Activated CD4-positive, CD25-positive, alpha-beta regulatory T cell treated with anti-CD3 and anti-CD28 coated beads, Interleukin-2, amount 50 U/mL, for 24 hours (primary cell): ENCODE results near the gene FTO.

Experiments
- ATAC-seq, 2 donors: fragments of 150-1000 bp; cut with Tn5 transposase; one replicate each; pipeline ENCODE4 v1.10.0; 2021; ENCODE audit warnings: mild to moderate bottlenecking in 1 of 2, moderate library complexity in 1 of 2

The FTO gene

GRCh38 chr16:54193665-54194333 is 489.8 kb downstream of the FTO start:
- ATAC-seq: no peak

GRCh38 chr16:54194334-54194743 is 490.4 kb downstream of the FTO start:
- ATAC-seq: no peak

- no peak for ATAC-seq
Observed at GRCh38 chr16:54197758-54198157, 493.8 kb downstream of the FTO start.

- ATAC-seq: no peak
Observed at GRCh38 chr16:54199487-54200160, 495.7 kb downstream of the FTO start.

- no peak for ATAC-seq
Observed at GRCh38 chr16:54200161-54200534, 496.2 kb downstream of the FTO start.

GRCh38 chr16:54200720-54201119 is 496.8 kb downstream of the FTO start:
- ATAC-seq: no peak

GRCh38 chr16:54201200-54201599 is 497.2 kb downstream of the FTO start:
- ATAC-seq: no peak
